HepG2 (cell line): ENCODE data around the gene AKR1E2. TPM values are rescaled to one million over a fixed set of nuclear protein-coding genes. Genes with fewer than 3 reads are reported as not detected.

Experiments used
- ATAC-seq: fragments of 200-7000 bp; cut with Tn5 transposase; 3 replicates; pipeline ENCODE4 v1.9.1; 2020; ENCODE audit warnings: mild to moderate bottlenecking, moderate library complexity
- BruUV-seq: library from RNA; stranded (reverse); fragments of 400-500 nt; replicated peaks from 2 replicates; lab custom pipeline; 2021; lab: Mats Ljungman, UMichigan
- CTCF ChIA-PET: fragments of 300-600 bp; formaldehyde crosslinking; extraction: SDS; loops from one replicate; lab custom pipeline; 2021; ENCODE audit warnings: low total read pairs, inconsistent platforms, low intra/inter-chr PET ratio; lab: Yijun Ruan, JAX
- POLR2A ChIA-PET: fragments of 350-600 bp; sonication (Branson Sonifier 250); formaldehyde crosslinking; loops from one replicate; lab custom pipeline; 2020; ENCODE audit warnings: antibody characterized with exemption, inconsistent platforms; lab: Yijun Ruan, JAX
- DNase-seq: peaks from one replicate; pipeline ENCODE4 v3.0.0-alpha.2; 2015; ENCODE audit warnings: low spot score
- FAIRE-seq: peaks from 3 replicates; lab custom pipeline; 2011; peaks lifted over from hg19 to GRCh38; lab: Jason Lieb, UNC
- H2AFZ ChIP-seq: one replicate; pipeline ENCODE4 v1.6.1; 2011; ENCODE audit warnings: low read length, inconsistent platforms
- H3K27ac ChIP-seq: fragments of 300-600 bp; 3 replicates; pipeline ENCODE4 v1.8.0; 2011; ENCODE audit warnings: mixed run types, mild to moderate bottlenecking, mixed read lengths, low read length, inconsistent platforms; ENCODE audit not compliant: insufficient read depth; ENCODE audit errors: extremely low read length
- H3K27me3 ChIP-seq, 2 experiments: fragments of 200-600 bp in 1 of 2; 2 replicates in 1 of 2; 3 replicates in 1 of 2; pipeline versions ENCODE4 v1.6.0 to v1.8.0; 2011; ENCODE audit warnings: low read length in 2 of 2, mild to moderate bottlenecking in 2 of 2, moderate library complexity in 2 of 2, inconsistent platforms in 1 of 2; ENCODE audit not compliant: insufficient read depth in 2 of 2, control insufficient read depth in 1 of 2
- H3K36me3 ChIP-seq, 2 experiments: fragments of 200-600 bp in 1 of 2; replicated peaks in 1 of 2; 2 replicates in 1 of 2; 3 replicates in 1 of 2; pipeline versions ENCODE4 v1.5.1 to v1.8.0; 2011; ENCODE audit warnings: low read length in 2 of 2, inconsistent platforms in 1 of 2; ENCODE audit not compliant: insufficient read depth in 2 of 2, control insufficient read depth in 1 of 2
- H3K4me1 ChIP-seq: 2 replicates; pipeline ENCODE4 v1.5.1; 2012; ENCODE audit warnings: low read length, inconsistent platforms; ENCODE audit not compliant: insufficient read depth
- H3K4me2 ChIP-seq: 2 replicates; pipeline ENCODE4 v1.6.0; 2011; ENCODE audit warnings: low read depth, low read length, inconsistent platforms
- H3K4me3 ChIP-seq, 3 experiments: fragments of 200-600 bp in 1 of 3; sonication (generic), shearing (Covaris generic) in 1 of 3; replicated peaks in 1 of 3; 2 replicates each; pipeline ENCODE4 v1.5.1; 2011 to 2016; ENCODE audit warnings: low read length in 3 of 3, inconsistent platforms in 2 of 3, low read depth in 2 of 3, mild to moderate bottlenecking in 2 of 3, control low read depth in 1 of 3, mixed read lengths in 1 of 3; ENCODE audit not compliant: insufficient read depth in 1 of 3
- H3K79me2 ChIP-seq: one replicate; pipeline ENCODE4 v1.6.1; 2011; ENCODE audit warnings: low read length, inconsistent platforms; ENCODE audit not compliant: insufficient read depth
- H3K9ac ChIP-seq: 2 replicates; pipeline ENCODE4 v1.6.0; 2011; ENCODE audit warnings: mild to moderate bottlenecking, low read depth, low read length, inconsistent platforms; ENCODE audit not compliant: insufficient read depth
- H3K9me3 ChIP-seq: 2 replicates; pipeline ENCODE4 v1.5.1; 2012; ENCODE audit warnings: mild to moderate bottlenecking, low read length
- H4K20me1 ChIP-seq: 2 replicates; pipeline ENCODE4 v1.6.0; 2011; ENCODE audit warnings: inconsistent platforms, mild to moderate bottlenecking, low read length, moderate library complexity; ENCODE audit not compliant: insufficient read depth
- CBX2 ChIP-seq, 2 experiments: fragments of 200-600 bp in 1 of 2; sonication (generic); formaldehyde crosslinking in 1 of 2; IDR thresholded peaks; 2 replicates each; pipeline versions ENCODE4 v1.7.0 to v1.8.1; 2018 to 2022; ENCODE audit warnings: low read depth in 2 of 2, low read length in 1 of 2, mild to moderate bottlenecking in 1 of 2, missing genetic modification reagents in 1 of 2
- E2F5 ChIP-seq: sonication (generic); formaldehyde crosslinking; conservative IDR thresholded peaks from 2 replicates; pipeline ENCODE4 v1.4.0; 2020; ENCODE audit warnings: missing genetic modification reagents
- FOXK1 ChIP-seq: sonication (generic); formaldehyde crosslinking; IDR thresholded peaks from 2 replicates; pipeline ENCODE4 v1.4.0; 2020; ENCODE audit warnings: low read depth, missing genetic modification reagents, borderline replicate concordance
- HMG20A ChIP-seq: IDR thresholded peaks from 2 replicates; pipeline ENCODE4 v1.6.1; 2016; ENCODE audit warnings: borderline replicate concordance
- LCORL ChIP-seq, 2 experiments: fragments of 450-650 bp in 1 of 2; sonication (generic) in 1 of 2; formaldehyde crosslinking in 1 of 2; IDR thresholded peaks; 2 replicates each; pipeline versions ENCODE4 v1.5.0 to v1.6.1; 2017 to 2020; ENCODE audit warnings: antibody characterized with exemption in 1 of 2, missing genetic modification reagents in 1 of 2
- PITX1 ChIP-seq: sonication (generic); formaldehyde crosslinking; IDR thresholded peaks from 2 replicates; pipeline ENCODE4 v1.5.1; 2020; ENCODE audit warnings: mild to moderate bottlenecking, missing genetic modification reagents
- SRY ChIP-seq: sonication (generic); formaldehyde crosslinking; IDR thresholded peaks from 2 replicates; pipeline ENCODE4 v1.8.0; 2022; ENCODE audit warnings: mild to moderate bottlenecking, missing genetic modification reagents
- THRA ChIP-seq: sonication (generic); formaldehyde crosslinking; IDR thresholded peaks from 2 replicates; pipeline ENCODE4 v1.4.0; 2020; ENCODE audit warnings: missing genetic modification reagents, borderline replicate concordance
- TOE1 ChIP-seq: sonication (generic); formaldehyde crosslinking; IDR thresholded peaks from 2 replicates; pipeline ENCODE4 v1.4.0; 2020; ENCODE audit warnings: mild to moderate bottlenecking, missing genetic modification reagents
- U2AF1 ChIP-seq: fragments of 200-400 bp; formaldehyde crosslinking; optimal IDR thresholded peaks from 2 replicates; pipeline ENCODE3; 2017; ENCODE audit warnings: mild to moderate bottlenecking, low read depth, low read length
- ZFP37 ChIP-seq: sonication (generic); formaldehyde crosslinking; IDR thresholded peaks from 2 replicates; pipeline ENCODE4 v1.4.0; 2020; ENCODE audit warnings: missing genetic modification reagents, borderline replicate concordance
- ZIK1 ChIP-seq: sonication (generic); formaldehyde crosslinking; IDR thresholded peaks from 2 replicates; pipeline ENCODE4 v1.5.0; 2020; ENCODE audit warnings: mild to moderate bottlenecking, low read depth, missing genetic modification reagents, borderline replicate concordance
- ZNF414 ChIP-seq: sonication (generic); formaldehyde crosslinking; IDR thresholded peaks from 2 replicates; pipeline ENCODE4 v1.5.0; 2020; ENCODE audit warnings: missing genetic modification reagents
- ZNF7 ChIP-seq: IDR thresholded peaks from 2 replicates; pipeline ENCODE4 v1.6.1; 2016; ENCODE audit warnings: missing biosample characterization, missing genetic modification reagents
- ZNF75D ChIP-seq: sonication (generic); formaldehyde crosslinking; IDR thresholded peaks from 2 replicates; pipeline ENCODE4 v1.8.1; 2023; ENCODE audit warnings: missing genetic modification reagents, mild to moderate bottlenecking, borderline replicate concordance
- WGBS: methylation state at CpG from one replicate; pipeline ENCODE4 v1.1.6; 2017; ENCODE audit warnings: low lambda C conversion rate; 5-methylcytosine and 5-hydroxymethylcytosine counted together
- in situ Hi-C: cut with HindIII; loops from 2 replicates; pipeline ENCODE4 v1.10.0; 2017; ENCODE audit warnings: low pct_unique_long_range_greater_than_20kb; ENCODE audit not compliant: extremely low pct_ligation_motif_present
- intact Hi-C: fragments of 100-400 bp; cut with micrococcal nuclease; formaldehyde crosslinking; loops from one replicate; pipeline ENCODE4 v1.10.0; 2022; ENCODE audit not compliant: unreplicated experiment
- polyA plus RNA-seq, 8 experiments: library from polyadenylated mRNA; depleted of rRNA in 3 of 8; stranded (reverse) in 7 of 8; unstranded in 1 of 8; fragments of >200 nt; fragmentation: Illumina TruSeq in 4 of 8; extraction: Trizol in 4 of 8; gene quantifications; 2 replicates each; pipeline versions ENCODE4 v1.2.1 to v1.2.3, GENCODE V29; 2011 to 2016; ENCODE audit warnings: low read depth in 4 of 8, missing spikeins in 1 of 8, mixed read lengths in 1 of 8; ENCODE audit not compliant: insufficient read depth in 1 of 8
- total RNA-seq, 5 experiments: library from RNA; depleted of rRNA; stranded (reverse); fragments of >200 nt; fragmentation: Illumina TruSeq; extraction: Trizol; gene quantifications; 2 replicates each; pipeline ENCODE4 v1.2.3, GENCODE V29; 2016; ENCODE audit warnings: low read depth in 1 of 5

Gene AKR1E2
- total and polyA plus RNA-seq, 2 of the 13 experiments (the other 11 are each of a cell fraction or from before 2014, with no cell fraction given) = not detected

- POLR2A ChIA-PET = no interaction called here
- H3K4me2 ChIP-seq = no peak overlapping the region
Measured at GRCh38 chr10:4887501-4887900, 61.5 kb downstream of the AKR1E2 start.

More at GRCh38 chr10:4887501-4887900, 61.5 kb downstream of the AKR1E2 start:
- no peaks in the 10 kb centered on the region for H3K9me3 ChIP-seq
- no peak for TF ChIP-seq CBX2 (IDR thresholded peaks at IDR 0.05; ENCODE audit: low read depth, low read length)
- TF ChIP-seq CBX2 (CRISPR knock-in tag; IDR thresholded peaks at IDR 0.05; ENCODE audit: low read depth) = no peak
- no peak for TF ChIP-seq LCORL (IDR thresholded peaks at IDR 0.05)
- TF ChIP-seq LCORL (CRISPR knock-in tag; IDR thresholded peaks at IDR 0.05) = no peak
- no peak for TF ChIP-seq THRA
- TF ChIP-seq HMG20A (CRISPR knock-in tag) = no peak
- no peak for TF ChIP-seq SRY (CRISPR knock-in tag)
- TF ChIP-seq FOXK1 (CRISPR knock-in tag) = no peak
- no peak for TF ChIP-seq ZIK1 (CRISPR knock-in tag)
- no peak for TF ChIP-seq E2F5 (CRISPR knock-in tag)
- TF ChIP-seq TOE1 (CRISPR knock-in tag) = no peak
- no peak for TF ChIP-seq ZNF7 (CRISPR knock-in tag)
- TF ChIP-seq PITX1 = no peak
- TF ChIP-seq ZNF414 (CRISPR knock-in tag) = no peak
- TF ChIP-seq ZFP37 = no peak
- no peak for TF ChIP-seq U2AF1
- no peak for TF ChIP-seq ZNF75D
- TF ChIP-seq, all 625 proteins: peak for 0
- BruUV-seq = no TSS peak
- Histone ChIP-seq H3K27me3 (no peaks in the 10 kb centered on the region), H3K27ac (no peak overlapping the region), H3K9ac (no peak overlapping the region), H4K20me1 (no peaks in the 10 kb centered on the region), H3K36me3 (no peaks in the 10 kb centered on the region), H3K79me2 (no peaks in the 10 kb centered on the region), H3K4me1 (peaks cover 36% of the 10 kb centered on the region), H2AFZ (no peak overlapping the region), H3K4me3 (no peak overlapping the region)
- intact Hi-C loops (no loop called here), in situ Hi-C loops (no loop called here)
- FAIRE-seq (no peak), ATAC-seq (no peak), DNase-seq (no peak)
- WGBS = 96% methylated on average over 9 of the region's 9 CpGs
- CTCF ChIA-PET = no interaction called here
